HG03139 (cell line): Measurements from ENCODE around the gene GTF2I.
"Not testable (repeated sequence)": the region's sequence is repeated elsewhere in the genome, so short reads cannot be mapped to it uniquely, and the experiment has no call there.

Source experiments
- ATAC-seq: cut with Tn5 transposase; IDR thresholded peaks from one replicate; pipeline ENCODE4 v1.9.1; 2021; ENCODE audit not compliant: unreplicated experiment

The GTF2I gene

GRCh38 chr7:74773760-74774750, 116.5 kb downstream of the GTF2I start, which contains the start of gene NCF1:
TSS of gene NCF1 (plus strand) at chr7:74774011. CDS start at chr7:74774032, 21 bp downstream.
- peak; percentile 72 for ATAC-seq

GRCh38 chr7:74775111-74775510, 117.6 kb downstream of the GTF2I start:
- ATAC-seq: not testable (repeated sequence)

GRCh38 chr7:74779053-74779452, 121.5 kb downstream of the GTF2I start:
- ATAC-seq: not testable (repeated sequence)

GRCh38 chr7:74781746-74782145, 124.2 kb downstream of the GTF2I start:
- ATAC-seq: not testable (repeated sequence)

- ATAC-seq: not testable (repeated sequence)
These were observed 126.1 kb downstream of the GTF2I start for GRCh38 chr7:74783595-74783994.

- peak; percentile 87 for ATAC-seq
These were observed 131.0 kb downstream of the GTF2I start for GRCh38 chr7:74788369-74789150.

- not testable (repeated sequence) for ATAC-seq
These were observed 131.8 kb downstream of the GTF2I start for GRCh38 chr7:74789200-74789736.

GRCh38 chr7:74797848-74798622, 140.5 kb downstream of the GTF2I start:
- not testable (repeated sequence) for ATAC-seq

GRCh38 chr7:74798644-74799043, 141.1 kb downstream of the GTF2I start:
- not testable (repeated sequence) for ATAC-seq
